HG03039 (cell line): Measurements from ENCODE around the gene MVB12B.
"Not testable (repeated sequence)": the region's sequence is repeated elsewhere in the genome, so short reads cannot be mapped to it uniquely, and the experiment has no call there.

Source experiments
- ATAC-seq: cut with Tn5 transposase; IDR thresholded peaks from one replicate; pipeline ENCODE4 v1.9.1; 2021; ENCODE audit warnings: mild to moderate bottlenecking, moderate library complexity; ENCODE audit not compliant: unreplicated experiment

The MVB12B gene

DNA sequence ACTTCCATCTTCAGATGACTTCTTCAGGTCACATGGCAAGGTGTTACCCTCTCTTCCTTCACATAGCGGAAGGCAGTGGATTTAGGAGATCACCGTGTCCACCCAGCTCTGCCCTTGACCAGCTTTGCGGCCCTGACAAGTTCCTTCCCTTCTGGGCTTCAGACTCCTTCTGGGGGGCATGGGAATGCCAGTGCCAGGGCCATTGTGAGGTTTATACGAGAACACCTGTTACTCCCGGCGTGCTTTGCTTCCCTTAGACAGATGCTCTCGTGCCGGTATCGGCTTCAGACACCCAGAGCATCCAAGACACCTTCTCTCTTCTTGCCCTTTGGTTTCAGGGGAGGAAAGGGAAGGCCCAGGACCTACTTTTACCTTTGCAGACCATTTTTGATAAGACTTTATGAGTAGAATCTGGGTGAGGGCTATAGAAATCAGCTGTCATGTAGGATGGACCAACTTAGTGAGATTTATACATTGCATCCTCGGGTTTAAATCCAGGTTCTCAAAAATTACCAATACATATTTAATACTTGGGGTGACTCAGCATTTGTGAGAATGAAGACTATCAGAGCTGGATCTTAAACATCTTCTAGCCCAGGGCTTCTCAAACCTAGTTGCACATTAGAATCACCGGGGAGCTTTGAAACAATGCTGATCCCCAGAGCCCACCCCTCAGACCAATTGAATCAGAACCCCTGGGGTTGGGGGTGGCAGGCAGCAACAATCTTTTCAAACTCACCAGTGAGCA, 138.2 kb downstream of the MVB12B start:
- no peak for ATAC-seq

DNA sequence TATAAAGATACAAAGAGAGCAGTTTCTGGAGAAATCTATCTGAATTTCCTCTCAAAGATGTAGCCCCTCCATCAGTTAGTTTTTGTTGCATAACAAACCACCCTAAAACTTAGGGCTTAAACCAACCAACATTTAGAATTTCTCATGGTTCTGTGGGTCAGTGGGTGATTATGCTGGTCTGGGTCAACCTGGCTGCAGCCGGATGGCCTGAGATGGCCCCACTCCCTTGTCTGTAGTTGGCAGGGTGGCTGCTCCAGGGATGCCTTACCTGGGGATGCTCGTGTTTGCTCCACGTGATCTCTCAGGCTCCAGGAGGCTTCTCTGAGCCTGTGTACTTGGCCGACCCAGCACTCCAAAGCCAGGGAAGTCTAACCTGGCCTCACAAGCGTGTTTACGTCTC, 139.3 kb downstream of the MVB12B start:
- no peak for ATAC-seq

DNA sequence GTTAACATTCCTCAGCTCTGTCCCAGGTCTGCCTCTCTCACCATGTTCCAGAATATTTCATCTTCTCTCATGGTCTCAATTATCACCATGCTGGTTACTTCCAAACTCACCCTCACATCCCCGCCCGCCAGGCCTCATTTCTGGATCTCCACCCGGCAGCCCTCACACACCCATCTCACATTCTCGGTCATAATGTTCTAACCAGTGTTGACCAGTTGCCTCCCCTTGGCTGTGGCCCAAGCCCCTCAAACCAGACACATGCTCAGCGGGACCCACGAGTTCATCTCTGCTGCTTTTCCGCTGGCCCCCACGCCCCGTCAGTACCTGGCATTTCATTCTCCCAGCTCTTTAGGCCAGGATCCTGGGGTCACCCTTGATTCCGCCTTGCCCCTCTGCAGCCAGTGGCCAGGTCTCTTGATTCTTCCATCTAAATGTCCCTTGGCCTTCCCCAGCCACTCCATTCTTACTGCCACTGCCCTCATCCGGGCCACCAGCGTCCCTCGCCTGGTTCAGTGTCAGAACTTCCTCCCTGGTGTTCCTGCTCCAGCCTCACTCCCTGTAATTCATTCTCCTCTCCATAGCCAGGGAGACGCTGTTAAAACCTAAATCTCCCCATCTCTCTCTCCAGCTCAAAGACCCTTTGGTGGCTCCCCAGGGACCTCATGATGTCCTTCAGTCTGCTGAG, 141.7 kb downstream of the MVB12B start:
- ATAC-seq = no peak

DNA sequence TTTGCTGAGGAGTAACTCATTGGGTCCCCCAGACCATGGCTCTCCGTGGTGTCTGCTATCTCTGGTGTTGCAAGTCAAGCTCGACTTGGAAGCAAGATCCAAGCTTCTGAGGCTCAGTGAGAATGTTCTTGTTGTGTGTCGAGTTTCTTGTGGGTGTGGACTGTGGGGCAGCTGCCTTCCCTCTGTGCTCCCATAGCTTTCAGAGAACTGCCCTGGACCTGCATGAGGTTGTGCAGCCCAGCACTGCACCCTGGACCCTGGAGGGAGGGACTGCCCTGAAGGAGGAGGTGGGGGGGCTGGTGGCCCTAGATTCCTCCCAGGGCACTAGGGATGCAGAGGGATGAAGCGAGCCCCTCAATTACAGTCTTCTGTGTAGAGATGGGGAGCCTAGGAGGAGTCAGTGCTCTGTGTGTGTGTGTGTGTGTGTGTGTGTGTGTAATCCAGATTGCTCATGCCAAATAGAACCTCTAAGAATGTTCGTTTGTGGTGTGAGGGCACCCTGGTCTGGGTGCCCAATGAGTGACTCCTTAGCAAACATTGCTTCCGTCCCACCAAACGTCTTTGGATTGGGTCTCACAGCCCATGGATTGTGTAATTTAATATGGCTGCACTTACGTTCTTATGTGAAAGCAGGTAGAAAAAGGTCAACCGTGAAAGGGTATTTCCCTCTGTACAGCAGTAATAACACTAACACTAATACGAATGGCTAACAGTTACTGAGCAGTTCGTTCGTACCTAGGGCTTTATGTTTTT, 143.8 kb downstream of the MVB12B start:
- ATAC-seq = no peak

DNA sequence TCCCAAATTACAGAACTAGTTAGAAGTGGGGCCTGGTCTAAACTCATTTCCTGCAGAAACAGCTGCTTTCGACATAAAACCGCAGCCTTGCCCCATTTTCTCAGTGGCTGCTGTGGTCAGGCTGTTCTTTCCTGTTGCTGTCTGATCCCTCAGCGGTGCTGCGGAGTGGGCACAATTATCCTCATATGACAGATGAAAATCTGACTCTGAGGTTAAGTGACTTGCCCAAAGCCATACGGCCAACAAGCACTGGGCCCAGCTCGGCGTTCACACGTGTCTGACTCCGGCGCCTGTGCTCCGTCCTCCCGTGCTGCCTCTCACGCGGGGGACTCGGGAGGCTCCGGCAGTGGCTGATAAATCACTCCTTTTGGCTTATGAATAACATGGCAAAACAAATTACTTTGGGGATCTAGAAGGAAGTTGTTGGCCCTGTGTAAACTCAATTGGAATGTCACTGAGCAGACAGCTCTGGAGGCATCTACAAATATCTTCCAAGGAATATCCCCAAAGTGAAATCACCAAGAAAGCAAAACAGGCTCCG, 144.5 kb downstream of the MVB12B start:
- no peak for ATAC-seq

DNA sequence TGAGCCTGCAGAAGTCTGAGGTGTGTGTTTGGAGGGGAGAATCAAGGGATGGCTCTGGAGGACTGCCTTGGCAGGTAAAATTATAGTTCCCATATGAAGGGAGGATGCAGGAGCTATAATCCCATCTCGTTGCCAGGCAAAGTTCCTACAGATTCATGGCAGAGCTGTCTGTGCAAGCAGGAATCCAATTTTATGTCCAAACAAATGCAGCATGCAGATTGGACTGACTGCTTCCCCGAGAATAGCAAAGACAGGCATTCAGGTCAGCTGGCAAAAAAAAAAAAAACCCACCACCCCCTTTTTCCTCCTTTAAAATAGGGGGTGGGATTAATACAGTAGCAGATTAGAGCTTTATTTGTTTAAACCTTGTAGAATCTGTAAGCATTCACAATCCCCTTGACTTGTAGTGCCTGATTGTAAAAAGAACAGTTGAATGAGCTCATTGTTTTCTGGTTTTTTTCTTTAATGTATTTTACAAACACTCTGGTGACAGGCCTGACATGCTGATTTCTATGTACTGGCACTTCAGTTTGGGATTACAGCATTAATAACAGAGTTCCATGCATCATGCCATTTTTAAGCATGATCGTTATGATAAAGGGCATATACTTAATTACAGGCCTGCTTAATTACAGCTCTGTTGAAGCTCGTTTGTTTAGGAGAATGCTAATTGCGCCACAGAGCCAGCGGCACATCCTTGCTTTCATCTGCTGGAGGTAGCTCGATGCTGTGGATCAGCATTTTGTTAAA, 145.7 kb downstream of the MVB12B start:
- no peak for ATAC-seq

DNA sequence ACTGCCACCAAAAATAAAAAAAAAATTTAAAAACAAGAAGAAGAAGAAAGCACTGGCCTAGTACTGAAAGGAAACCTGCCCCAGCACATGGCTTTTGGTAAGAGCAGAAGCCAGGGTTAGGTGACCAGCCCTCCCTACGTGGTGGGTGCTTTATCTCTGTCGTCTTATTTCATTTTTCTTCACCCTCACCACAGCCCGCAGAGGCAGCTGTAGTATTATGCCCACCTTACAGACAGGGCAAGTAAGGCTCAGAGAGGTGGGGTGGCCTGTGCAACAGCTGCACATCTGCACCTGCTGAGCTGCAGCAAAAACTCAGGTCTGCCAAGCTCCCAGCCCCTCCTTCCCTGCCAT, 146.3 kb downstream of the MVB12B start:
- ATAC-seq = no peak

DNA sequence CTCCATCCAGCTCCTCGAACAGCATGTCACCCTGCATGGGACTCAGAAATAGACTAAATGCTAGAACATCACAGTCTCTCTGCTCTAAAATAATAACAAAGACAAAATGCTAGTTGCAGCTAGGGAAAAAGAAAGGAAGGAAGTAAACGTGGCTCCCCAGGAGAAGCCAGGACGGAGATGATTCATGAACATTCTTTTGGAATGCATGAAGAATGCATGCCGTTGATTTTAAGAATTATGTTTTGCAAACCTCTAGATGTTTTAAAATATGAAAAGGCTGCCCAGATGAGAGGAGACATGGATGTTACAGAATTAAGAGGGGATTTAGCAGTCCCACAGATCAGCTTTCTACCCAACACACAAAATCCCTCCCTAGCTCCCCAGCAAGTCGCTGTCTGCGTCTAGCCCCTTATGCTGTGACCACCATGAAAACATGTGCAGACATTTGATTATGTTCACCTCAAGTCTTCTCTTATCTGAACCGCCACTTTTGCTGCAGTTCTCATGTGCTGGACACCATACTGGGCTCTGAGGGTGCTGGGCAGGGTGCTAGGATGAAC, 147.7 kb downstream of the MVB12B start:
- ATAC-seq = no peak

DNA sequence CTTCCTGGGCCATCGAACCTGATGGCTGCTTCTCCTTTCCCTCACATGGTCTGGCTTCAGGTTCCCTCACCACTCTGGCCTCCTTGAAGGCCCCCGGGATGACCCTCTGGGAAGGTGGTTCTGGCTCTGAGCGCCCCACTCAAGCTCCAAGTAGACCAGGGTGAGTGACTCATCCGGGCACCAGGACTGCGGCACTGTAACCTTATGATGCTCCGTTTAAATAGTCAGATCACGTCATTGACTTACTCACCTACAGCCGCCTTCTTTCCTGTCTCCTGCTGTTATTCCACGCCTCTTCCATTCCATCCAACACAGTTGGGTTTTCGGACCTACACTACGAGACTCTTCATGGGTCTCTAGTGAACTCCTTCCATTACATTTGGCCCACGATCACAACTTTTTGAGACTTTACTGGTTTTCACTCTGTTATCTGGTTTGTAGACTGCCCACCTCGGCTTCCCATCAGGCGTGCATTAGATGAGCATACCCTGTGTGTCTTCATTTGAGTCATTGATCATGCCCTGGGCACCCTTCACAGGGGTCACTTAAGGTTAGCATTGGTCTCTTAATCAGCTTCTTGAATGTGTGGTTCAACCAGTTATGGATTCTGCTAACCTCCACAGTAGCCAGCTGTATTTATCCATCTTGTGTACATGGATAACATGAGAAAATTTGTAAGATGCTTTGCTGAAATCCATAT, 148.3 kb downstream of the MVB12B start:
- no peak for ATAC-seq

DNA sequence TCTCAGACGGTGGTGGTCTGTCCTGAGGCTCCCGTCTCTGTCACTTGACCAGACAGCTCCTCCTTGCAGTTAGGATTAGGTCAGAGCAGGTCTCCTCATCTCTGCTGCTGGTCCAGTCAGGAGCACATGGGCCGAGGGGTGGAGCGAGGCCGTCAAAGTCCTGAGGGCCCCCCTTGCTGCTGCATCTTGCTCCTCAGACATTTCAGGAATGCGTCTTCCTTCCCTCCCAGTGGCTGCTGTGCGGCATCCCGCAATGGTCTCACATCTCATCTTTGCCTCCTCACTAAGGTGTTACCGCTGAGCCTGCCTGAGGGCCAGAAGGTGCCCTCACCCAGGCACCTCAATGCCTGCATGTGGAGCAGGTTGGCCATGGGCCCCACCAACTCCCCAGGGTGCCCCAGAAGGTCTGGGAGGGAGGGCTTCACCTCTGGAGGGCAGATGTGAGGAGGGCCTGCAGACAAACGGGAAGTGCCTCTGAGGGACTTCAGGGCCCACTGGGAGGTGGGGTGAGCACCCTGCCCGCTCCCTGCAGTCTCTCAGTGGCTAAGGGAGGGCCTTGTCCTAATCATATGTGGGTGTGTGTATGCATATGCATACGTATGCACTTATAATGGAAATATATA, 149.4 kb downstream of the MVB12B start:
- ATAC-seq = no peak

DNA sequence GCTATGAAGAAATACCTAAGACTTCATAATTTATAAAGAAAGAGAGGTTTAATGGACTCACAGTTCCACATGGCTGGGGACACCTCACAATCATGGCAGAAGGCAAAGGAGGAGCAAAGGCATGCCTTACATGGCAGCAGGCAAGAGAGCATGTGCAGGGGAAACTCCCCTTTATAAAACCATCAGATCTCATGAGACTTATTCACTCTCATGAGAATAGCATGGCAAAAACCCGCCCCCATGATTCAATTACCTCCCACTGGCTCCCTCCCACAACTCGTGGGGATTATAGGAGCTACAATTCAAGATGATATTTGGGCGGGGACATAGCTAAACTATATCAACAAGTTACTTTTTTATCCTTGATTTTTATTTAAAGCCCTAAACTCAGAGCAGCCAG, 150.8 kb downstream of the MVB12B start:
- ATAC-seq = not testable (repeated sequence)

DNA sequence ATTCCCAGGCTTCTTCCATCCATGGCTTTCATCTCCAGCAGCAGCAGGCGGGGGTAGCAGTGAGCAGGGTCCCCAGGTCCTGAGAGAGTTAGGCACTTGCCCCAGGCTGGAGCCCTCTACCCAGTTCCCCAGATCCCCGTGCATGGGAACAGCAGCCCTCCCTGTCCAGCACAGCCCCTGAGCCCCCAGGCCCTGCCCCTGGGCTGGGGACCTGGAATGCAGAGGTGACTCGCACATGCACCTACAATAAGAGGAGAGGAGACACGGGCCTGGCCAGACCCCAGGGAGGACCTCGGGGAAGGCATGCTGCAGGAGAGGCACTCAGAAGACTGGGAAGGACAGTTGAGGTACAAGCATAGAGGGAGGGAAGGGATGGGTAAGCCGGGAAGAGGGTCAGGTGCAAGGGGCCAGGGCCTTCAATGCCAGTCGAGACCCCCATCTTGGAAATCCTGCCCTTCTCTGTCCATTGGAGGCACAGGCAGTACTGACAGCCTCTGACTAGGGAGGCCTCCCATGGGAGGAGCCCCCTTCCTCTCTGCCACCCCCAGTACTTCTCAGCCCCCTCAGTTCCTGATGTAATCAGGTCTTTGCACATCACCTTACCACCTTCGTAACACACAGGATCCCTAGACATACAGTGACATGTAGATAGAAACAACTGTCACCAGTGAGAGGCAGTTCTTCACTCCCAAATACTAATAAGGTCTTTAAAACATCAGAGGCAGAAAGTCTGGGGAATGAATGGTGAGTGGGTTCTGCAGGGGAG, 151.8 kb downstream of the MVB12B start:
- no peak for ATAC-seq

DNA sequence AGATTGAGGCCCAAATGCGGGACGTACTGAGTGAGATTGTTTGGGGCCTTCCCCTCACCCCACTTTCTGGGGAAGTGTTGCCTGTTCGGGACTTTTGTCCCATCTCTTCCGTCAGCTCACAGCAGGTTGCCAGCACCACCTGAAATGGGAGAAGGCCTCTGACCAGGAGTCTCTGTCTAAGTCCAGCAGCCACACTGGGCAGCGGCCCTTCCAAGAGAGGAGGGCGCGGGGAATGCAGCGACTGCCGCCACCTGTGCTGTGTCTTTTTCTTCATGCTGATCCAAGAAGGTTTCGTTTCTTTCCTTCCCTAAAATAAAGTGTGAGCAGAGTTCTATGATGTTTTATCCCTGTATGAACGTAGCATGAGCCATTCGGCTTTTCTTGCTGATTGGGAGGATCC, 152.9 kb downstream of the MVB12B start:
- no peak for ATAC-seq

DNA sequence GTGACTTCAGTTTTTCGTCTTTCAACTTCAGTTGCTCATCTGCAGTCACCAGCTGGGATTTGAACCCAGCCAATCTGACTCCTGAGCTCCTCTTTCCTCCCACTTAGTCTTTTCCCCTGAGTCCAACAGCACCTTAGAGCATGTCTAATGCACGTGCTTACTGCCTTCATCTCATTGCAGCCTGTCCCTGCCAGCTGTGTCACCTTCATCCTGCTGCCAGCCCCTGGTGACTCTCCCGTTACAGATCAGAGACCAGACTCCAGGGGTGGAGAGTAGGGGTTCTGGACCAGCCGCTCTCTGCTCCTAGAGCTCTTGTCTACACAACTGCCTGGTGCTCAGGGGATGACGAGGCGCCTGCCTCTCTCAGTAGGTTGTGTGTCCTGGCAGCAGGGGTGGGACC, 154.2 kb downstream of the MVB12B start:
- no peak for ATAC-seq

DNA sequence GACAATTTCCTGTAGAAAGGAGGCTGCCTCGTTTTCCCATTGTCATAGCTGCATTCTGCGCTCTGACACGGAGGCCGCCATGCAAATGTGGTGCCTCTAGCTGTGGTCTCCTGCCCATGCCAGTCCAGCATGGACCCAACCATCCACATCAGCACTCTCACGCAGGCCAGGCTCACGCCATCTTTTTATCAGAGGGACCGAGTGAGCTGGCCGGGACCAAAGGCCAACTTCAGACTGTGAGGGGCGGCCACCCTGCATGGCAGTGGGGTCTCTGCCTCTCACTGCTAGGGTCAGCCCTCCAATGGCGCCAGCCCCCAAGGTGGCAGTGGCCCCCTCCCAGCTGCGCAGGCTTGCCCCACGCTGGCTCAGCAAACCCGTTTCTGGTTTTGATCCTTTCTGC, 155.2 kb downstream of the MVB12B start:
- no peak for ATAC-seq

DNA sequence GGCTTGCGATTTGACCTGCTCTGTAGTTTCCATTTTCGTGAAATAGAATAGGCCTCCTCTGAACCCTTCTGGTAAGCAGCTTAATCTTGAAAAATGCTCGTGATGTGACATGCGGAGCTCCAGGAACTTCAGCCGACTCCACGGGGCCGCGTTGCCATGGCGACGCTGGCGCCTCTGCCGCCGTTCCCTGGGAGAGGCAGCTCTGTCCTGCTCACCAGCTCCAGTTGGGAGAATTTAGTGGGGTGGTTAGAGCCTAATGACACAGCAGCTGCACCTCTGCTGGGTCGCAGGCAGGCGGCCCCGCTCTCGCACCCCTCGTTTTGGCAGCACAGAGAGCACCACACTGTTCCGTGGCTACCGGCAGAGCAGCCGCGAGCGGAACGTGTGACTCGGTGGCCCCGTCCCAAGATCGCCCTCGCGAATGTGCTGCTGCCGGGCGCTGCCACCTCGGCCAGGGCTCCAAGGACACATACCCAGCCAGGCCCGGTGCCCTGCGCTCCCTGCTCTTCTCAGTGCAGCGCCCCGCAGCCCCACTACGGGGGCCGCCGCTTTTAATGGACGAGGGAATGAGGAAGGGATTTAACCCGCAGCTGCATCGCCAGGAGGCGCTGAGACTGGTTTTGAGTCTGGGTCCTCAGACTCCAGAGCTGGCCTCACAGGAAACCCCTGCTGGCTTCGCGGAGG, 155.9 kb downstream of the MVB12B start:
- ATAC-seq = no peak

DNA sequence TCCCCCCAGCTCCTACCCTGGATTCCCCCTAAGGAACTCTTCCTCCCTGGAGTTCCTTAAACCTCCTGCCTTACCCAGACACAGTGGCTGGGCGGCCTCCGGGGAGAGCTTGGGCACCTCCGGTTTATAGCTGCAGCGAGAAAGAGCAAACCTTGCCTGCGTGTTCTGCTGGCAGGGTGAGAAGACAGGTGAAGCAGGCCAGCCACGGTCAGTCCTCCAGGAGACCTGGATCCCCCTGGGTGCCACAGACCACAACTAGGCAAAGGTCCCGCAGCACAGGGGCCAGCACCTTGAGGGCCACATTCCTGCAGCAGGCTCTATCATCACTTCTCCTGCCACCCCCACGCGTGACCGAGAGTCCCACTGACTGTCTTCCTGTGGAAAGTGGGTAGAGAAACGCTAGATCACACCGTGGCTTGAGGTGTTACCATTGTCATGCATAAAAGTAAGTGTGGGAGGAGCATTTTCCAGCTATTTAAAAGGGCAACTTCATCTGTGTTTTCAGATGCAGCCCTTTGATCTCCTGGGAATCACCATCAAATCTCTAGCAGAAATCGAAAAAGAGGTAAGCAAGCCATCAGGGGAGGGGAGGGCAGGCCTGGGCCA, 156.9 kb downstream of the MVB12B start:
- no peak for ATAC-seq

DNA sequence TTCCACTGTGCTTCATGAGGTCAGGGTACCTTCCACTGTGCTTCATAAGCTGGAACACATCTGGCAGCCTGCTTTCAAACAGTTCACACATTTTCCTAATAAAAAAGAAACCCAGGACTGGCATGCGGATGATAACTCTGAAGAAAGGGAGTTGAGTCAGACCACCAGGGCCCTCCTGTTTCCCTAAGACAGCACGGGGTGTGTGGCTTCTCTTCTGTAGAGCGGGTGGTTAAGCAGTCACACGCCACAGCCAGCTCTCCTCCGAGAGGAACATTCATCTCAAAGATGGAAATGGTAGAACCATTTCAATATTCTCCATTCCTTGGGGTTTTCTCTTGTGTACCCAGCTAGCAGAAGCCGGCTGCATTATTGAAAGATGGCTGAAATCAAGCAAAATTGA, 159.0 kb downstream of the MVB12B start:
- no peak for ATAC-seq
